ENCODE data around the gene MYO1A.

DNA sequence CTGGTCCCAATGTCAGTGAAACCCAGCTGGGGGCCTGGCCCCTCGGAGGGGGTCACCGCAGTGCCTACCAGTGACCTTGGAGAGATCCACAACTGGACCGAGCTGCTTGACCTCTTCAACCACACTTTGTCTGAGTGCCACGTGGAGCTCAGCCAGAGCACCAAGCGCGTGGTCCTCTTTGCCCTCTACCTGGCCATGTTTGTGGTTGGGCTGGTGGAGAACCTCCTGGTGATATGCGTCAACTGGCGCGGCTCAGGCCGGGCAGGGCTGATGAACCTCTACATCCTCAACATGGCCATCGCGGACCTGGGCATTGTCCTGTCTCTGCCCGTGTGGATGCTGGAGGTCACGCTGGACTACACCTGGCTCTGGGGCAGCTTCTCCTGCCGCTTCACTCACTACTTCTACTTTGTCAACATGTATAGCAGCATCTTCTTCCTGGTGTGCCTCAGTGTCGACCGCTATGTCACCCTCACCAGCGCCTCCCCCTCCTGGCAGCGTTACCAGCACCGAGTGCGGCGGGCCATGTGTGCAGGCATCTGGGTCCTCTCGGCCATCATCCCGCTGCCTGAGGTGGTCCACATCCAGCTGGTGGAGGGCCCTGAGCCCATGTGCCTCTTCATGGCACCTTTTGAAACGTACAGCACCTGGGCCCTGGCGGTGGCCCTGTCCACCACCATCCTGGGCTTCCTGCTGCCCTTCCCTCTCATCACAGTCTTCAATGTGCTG, 54.6 kb downstream of the MYO1A start:
- TF ChIP-seq, protein P1, sequence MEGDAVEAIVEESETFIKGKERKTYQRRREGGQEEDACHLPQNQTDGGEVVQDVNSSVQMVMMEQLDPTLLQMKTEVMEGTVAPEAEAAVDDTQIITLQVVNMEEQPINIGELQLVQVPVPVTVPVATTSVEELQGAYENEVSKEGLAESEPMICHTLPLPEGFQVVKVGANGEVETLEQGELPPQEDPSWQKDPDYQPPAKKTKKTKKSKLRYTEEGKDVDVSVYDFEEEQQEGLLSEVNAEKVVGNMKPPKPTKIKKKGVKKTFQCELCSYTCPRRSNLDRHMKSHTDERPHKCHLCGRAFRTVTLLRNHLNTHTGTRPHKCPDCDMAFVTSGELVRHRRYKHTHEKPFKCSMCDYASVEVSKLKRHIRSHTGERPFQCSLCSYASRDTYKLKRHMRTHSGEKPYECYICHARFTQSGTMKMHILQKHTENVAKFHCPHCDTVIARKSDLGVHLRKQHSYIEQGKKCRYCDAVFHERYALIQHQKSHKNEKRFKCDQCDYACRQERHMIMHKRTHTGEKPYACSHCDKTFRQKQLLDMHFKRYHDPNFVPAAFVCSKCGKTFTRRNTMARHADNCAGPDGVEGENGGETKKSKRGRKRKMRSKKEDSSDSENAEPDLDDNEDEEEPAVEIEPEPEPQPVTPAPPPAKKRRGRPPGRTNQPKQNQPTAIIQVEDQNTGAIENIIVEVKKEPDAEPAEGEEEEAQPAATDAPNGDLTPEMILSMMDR (IDR thresholded peaks at IDR 0.05): no peak
- TF ChIP-seq POLR2A (IDR thresholded peaks at IDR 0.05): no peak
